Vagina (tissue), 2 donors: Measurements from ENCODE around the gene CLASP2. TPM values are rescaled to one million over a fixed set of nuclear protein-coding genes. Genes with fewer than 3 reads are reported as not detected.
"Not testable (repeated sequence)": the region's sequence is repeated elsewhere in the genome, so short reads cannot be mapped to it uniquely, and the experiment has no call there.

Experiments
- DNase-seq, 2 donors: peaks; one replicate each; pipeline ENCODE4 v3.0.0-alpha.2; 2017; ENCODE audit errors: extremely low spot score in 2 of 2
- H3K27ac ChIP-seq: fragments of 200-600 bp; sonication (generic); one replicate; pipeline ENCODE4 v1.5.1; 2019
- H3K27me3 ChIP-seq: fragments of 200-600 bp; sonication (generic); one replicate; pipeline ENCODE4 v1.5.1; 2019
- H3K36me3 ChIP-seq, 2 donors: fragments of 200-600 bp; sonication (generic); one replicate each; pipeline ENCODE4 v1.5.1; 2017 to 2019
- H3K4me1 ChIP-seq: fragments of 200-600 bp; sonication (generic); one replicate; pipeline ENCODE4 v1.5.1; 2019
- H3K4me3 ChIP-seq, 2 donors: fragments of 200-600 bp; sonication (generic); 1 replicate in 1 of 2; 2 replicates in 1 of 2; pipeline ENCODE4 v1.5.1; 2016 to 2019
- H3K9me3 ChIP-seq: fragments of 200-600 bp; sonication (generic); one replicate; pipeline ENCODE4 v1.5.1; 2019
- POLR2A ChIP-seq, 2 donors: fragments of 450-650 bp; IDR thresholded peaks; one replicate each; pipeline ENCODE4 v1.6.1; 2017; ENCODE audit warnings: antibody characterized with exemption in 2 of 2, mild to moderate bottlenecking in 2 of 2, moderate library complexity in 2 of 2
- POLR2AphosphoS5 ChIP-seq, 2 donors: sonication (generic); formaldehyde crosslinking; IDR thresholded peaks; one replicate each; pipeline ENCODE4 v1.9.0; 2017; ENCODE audit warnings: antibody characterized with exemption in 2 of 2, mild to moderate bottlenecking in 2 of 2, low read depth in 1 of 2; ENCODE audit not compliant: insufficient read depth in 1 of 2
- intact Hi-C: fragments of 100-400 bp; cut with DNase I; formaldehyde crosslinking; loops from one replicate; pipeline ENCODE4 v1.15.1; 2023
- total RNA-seq: library from RNA; depleted of rRNA; stranded (reverse); fragments of >200 nt; gene quantifications from one replicate; pipeline ENCODE4 v1.2.3, GENCODE V29; 2016
- TF ChIP-seq, protein P1 (sequence below), 3 experiments: fragments of 450-650 bp in 2 of 3; fragments of 200-600 bp in 1 of 3; sonication (generic) in 1 of 3; IDR thresholded peaks; one replicate each; pipeline ENCODE4 v1.5.1; 2017 to 2019; ENCODE audit warnings: antibody characterized with exemption in 3 of 3, mild to moderate bottlenecking in 2 of 3, moderate library complexity in 2 of 3

Gene CLASP2
- total RNA-seq, 1 donor from 2014 or later = 69.5 TPM

- H3K4me1 ChIP-seq = peaks cover 28% of the 10 kb centered on the region
- TF ChIP-seq, protein P1, sequence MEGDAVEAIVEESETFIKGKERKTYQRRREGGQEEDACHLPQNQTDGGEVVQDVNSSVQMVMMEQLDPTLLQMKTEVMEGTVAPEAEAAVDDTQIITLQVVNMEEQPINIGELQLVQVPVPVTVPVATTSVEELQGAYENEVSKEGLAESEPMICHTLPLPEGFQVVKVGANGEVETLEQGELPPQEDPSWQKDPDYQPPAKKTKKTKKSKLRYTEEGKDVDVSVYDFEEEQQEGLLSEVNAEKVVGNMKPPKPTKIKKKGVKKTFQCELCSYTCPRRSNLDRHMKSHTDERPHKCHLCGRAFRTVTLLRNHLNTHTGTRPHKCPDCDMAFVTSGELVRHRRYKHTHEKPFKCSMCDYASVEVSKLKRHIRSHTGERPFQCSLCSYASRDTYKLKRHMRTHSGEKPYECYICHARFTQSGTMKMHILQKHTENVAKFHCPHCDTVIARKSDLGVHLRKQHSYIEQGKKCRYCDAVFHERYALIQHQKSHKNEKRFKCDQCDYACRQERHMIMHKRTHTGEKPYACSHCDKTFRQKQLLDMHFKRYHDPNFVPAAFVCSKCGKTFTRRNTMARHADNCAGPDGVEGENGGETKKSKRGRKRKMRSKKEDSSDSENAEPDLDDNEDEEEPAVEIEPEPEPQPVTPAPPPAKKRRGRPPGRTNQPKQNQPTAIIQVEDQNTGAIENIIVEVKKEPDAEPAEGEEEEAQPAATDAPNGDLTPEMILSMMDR (IDR thresholded peaks at IDR 0.05) = no peak
- TF ChIP-seq POLR2AphosphoS5 (IDR thresholded peaks at IDR 0.05; ENCODE audit: insufficient read depth in 1 of 2, low read depth in 1 of 2) = no peak
- TF ChIP-seq POLR2A (IDR thresholded peaks at IDR 0.05) = no peak
- no peaks in the 10 kb centered on the region for H3K27me3 ChIP-seq
- H3K27ac ChIP-seq = no peak overlapping the region
- intact Hi-C loops = no loop called here
- no peak for DNase-seq
- no peak overlapping the region for H3K4me3 ChIP-seq
- H3K36me3 ChIP-seq = no peaks in the 10 kb centered on the region
- H3K9me3 ChIP-seq = no peaks in the 10 kb centered on the region
These were observed 65.3 kb downstream of the CLASP2 start for GRCh38 chr3:33652736-33653135.

GRCh38 chr3:33651101-33651500 lies 67.0 kb downstream of the CLASP2 start:
- DNase-seq, H3K4me3 ChIP-seq, H3K9me3 ChIP-seq, H3K36me3 ChIP-seq, H3K27ac ChIP-seq, H3K27me3 ChIP-seq, intact Hi-C loops: not testable (repeated sequence)
- H3K4me1 ChIP-seq = peaks cover 19% of the 10 kb centered on the region

- TF ChIP-seq POLR2A (IDR thresholded peaks at IDR 0.05) (no peak), POLR2AphosphoS5 (IDR thresholded peaks at IDR 0.05; ENCODE audit: insufficient read depth in 1 of 2, low read depth in 1 of 2) (no peak)
- TF ChIP-seq, protein P1 (IDR thresholded peaks at IDR 0.05) = no peak
- H3K27ac ChIP-seq = no peak overlapping the region
- H3K9me3 ChIP-seq = no peaks in the 10 kb centered on the region
- intact Hi-C loops = no loop called here
- no peaks in the 10 kb centered on the region for H3K36me3 ChIP-seq
- H3K4me3 ChIP-seq = no peak overlapping the region
- peaks cover 13% of the 10 kb centered on the region for H3K4me1 ChIP-seq
- DNase-seq = no peak
- H3K27me3 ChIP-seq = no peaks in the 10 kb centered on the region
These were observed 67.6 kb downstream of the CLASP2 start for GRCh38 chr3:33650495-33650894.

DNA sequence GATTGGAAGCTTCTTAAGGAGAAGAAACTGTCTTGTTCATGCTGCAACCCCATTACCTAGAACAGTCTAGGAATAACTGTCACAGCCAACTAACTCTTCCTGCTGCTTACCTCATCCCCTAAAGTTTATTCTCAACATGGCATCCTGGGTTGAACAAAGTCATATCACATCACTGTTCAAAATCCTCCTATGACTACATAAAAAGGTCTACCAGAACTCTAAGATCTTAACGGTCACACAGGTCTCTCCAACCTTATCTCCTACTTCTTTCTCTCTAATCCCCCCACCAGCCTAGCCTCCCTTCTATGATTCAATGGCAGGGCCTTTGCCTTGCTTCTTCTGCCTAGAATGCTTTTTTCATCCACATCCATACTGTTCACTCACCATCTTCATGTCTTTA lies 69.3 kb downstream of the CLASP2 start:
- no peak for DNase-seq
- H3K27ac ChIP-seq = no peak overlapping the region
- TF ChIP-seq POLR2AphosphoS5 (IDR thresholded peaks at IDR 0.05; ENCODE audit: insufficient read depth in 1 of 2, low read depth in 1 of 2) = no peak
- TF ChIP-seq POLR2A (IDR thresholded peaks at IDR 0.05) = no peak
- TF ChIP-seq, protein P1 (IDR thresholded peaks at IDR 0.05) = no peak
- H3K4me3 ChIP-seq = no peak overlapping the region
- no peaks in the 10 kb centered on the region for H3K27me3 ChIP-seq
- no peaks in the 10 kb centered on the region for H3K9me3 ChIP-seq
- intact Hi-C loops = no loop called here
- peaks cover 9% of the 10 kb centered on the region for H3K4me1 ChIP-seq
- no peaks in the 10 kb centered on the region for H3K36me3 ChIP-seq

DNA sequence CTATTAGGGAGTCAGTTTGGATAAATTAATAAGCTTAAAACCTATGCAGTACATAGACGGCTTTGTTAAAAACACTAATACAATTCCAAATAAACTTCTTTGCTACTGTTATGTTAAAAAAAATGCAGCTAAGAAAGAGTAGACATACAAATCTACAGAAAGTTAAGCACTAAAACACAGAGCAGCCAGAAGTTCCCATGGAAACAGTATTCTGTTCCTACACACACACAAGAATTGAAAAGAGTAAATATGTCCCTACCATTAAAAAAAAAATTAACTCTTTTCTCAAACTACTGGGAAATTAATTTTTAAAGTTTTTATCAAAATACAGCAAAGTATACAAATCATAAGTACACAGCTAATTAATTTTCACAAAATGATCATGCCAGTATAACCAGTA lies 71.6 kb downstream of the CLASP2 start:
- intact Hi-C loops = no loop called here
- TF ChIP-seq POLR2A (IDR thresholded peaks at IDR 0.05) (no peak), POLR2AphosphoS5 (IDR thresholded peaks at IDR 0.05; ENCODE audit: insufficient read depth in 1 of 2, low read depth in 1 of 2) (no peak)
- TF ChIP-seq, protein P1 (IDR thresholded peaks at IDR 0.05) = no peak
- H3K4me1 ChIP-seq = no peaks in the 10 kb centered on the region

More for the DNA sequence above, 71.6 kb downstream of the CLASP2 start:
- Histone ChIP-seq H3K27me3 (no peaks in the 10 kb centered on the region), H3K36me3 (no peaks in the 10 kb centered on the region), H3K9me3 (no peaks in the 10 kb centered on the region), H3K27ac (no peak overlapping the region), H3K4me3 (no peak overlapping the region)
- DNase-seq = no peak
